Central memory CD8-positive, alpha-beta T cell (primary cell): Measurements from ENCODE around the gene NCAPG2.
A peak's percentile ranks its signal among the peaks of the same experiment; 100 is the strongest.

Experiments
- ATAC-seq: fragments of 150-1000 bp; cut with Tn5 transposase; replicated peaks from 2 replicates; pipeline ENCODE4 v1.10.0; 2022; ENCODE audit warnings: mild to moderate bottlenecking, moderate FRiP score, moderate number of reproducible peaks; ENCODE audit not compliant: poor library complexity, severe bottlenecking; ENCODE audit errors: extremely low read depth
- DNase-seq, 2 donors: peaks; one replicate each; pipeline ENCODE4 v3.0.0; 2021; ENCODE audit warnings: low spot score in 2 of 2
- H3K27ac Mint-ChIP-seq: one replicate; pipeline ENCODE4 v1.8.0; 2022; ENCODE audit warnings: low read depth, mild to moderate bottlenecking, moderate library complexity, mixed read lengths
- H3K27me3 Mint-ChIP-seq: one replicate; pipeline ENCODE4 v1.8.0; 2022; ENCODE audit warnings: mixed read lengths
- H3K36me3 Mint-ChIP-seq: one replicate; pipeline ENCODE4 v1.8.0; 2022; ENCODE audit warnings: mild to moderate bottlenecking, moderate library complexity, mixed read lengths; ENCODE audit not compliant: insufficient read depth
- H3K4me1 Mint-ChIP-seq: one replicate; pipeline ENCODE4 v1.8.0; 2022; ENCODE audit warnings: mixed read lengths
- H3K4me3 Mint-ChIP-seq: one replicate; pipeline ENCODE4 v1.8.0; 2022; ENCODE audit warnings: mild to moderate bottlenecking, moderate library complexity, mixed read lengths
- H3K9me3 Mint-ChIP-seq: one replicate; pipeline ENCODE4 v1.8.0; 2022; ENCODE audit warnings: mixed read lengths

NCAPG2 gene

GRCh38 chr7:158620839-158621441, 83.7 kb downstream of the NCAPG2 start:
- no peaks in the 10 kb centered on the region for H3K27me3 Mint-ChIP-seq
- no peaks in the 10 kb centered on the region for H3K4me1 Mint-ChIP-seq
- DNase-seq (no peak), ATAC-seq (no peak)
- no peak overlapping the region for H3K27ac Mint-ChIP-seq
- peaks cover 9% of the 10 kb centered on the region for H3K36me3 Mint-ChIP-seq
- H3K9me3 Mint-ChIP-seq = no peaks in the 10 kb centered on the region
- H3K4me3 Mint-ChIP-seq = no peak overlapping the region

- ATAC-seq (no peak), DNase-seq (no peak)
- Mint-ChIP-seq H3K36me3 (peaks cover 9% of the 10 kb centered on the region), H3K27ac (no peak overlapping the region), H3K27me3 (no peaks in the 10 kb centered on the region), H3K4me3 (no peak overlapping the region), H3K9me3 (no peaks in the 10 kb centered on the region), H3K4me1 (no peaks in the 10 kb centered on the region)
These were observed 84.2 kb downstream of the NCAPG2 start for GRCh38 chr7:158620418-158620817.

- no peaks in the 10 kb centered on the region for H3K4me1 Mint-ChIP-seq
- H3K9me3 Mint-ChIP-seq = no peaks in the 10 kb centered on the region
- no peak for DNase-seq
- H3K4me3 Mint-ChIP-seq = no peak overlapping the region
- H3K36me3 Mint-ChIP-seq = peaks cover 8% of the 10 kb centered on the region
- H3K27ac Mint-ChIP-seq = no peak overlapping the region
- no peak for ATAC-seq
- H3K27me3 Mint-ChIP-seq = no peaks in the 10 kb centered on the region
These were observed 85.9 kb downstream of the NCAPG2 start for GRCh38 chr7:158618745-158619140.

GRCh38 chr7:158617737-158618128, 86.9 kb downstream of the NCAPG2 start:
- Mint-ChIP-seq H3K9me3 (no peaks in the 10 kb centered on the region), H3K36me3 (peaks cover 4% of the 10 kb centered on the region), H3K4me1 (no peaks in the 10 kb centered on the region), H3K27me3 (no peaks in the 10 kb centered on the region), H3K27ac (no peak overlapping the region), H3K4me3 (no peak overlapping the region)
- ATAC-seq (no peak), DNase-seq (no peak)

GRCh38 chr7:158616050-158616449, 88.6 kb downstream of the NCAPG2 start:
- DNase-seq = no peak
- Mint-ChIP-seq H3K9me3 (no peaks in the 10 kb centered on the region), H3K27me3 (no peaks in the 10 kb centered on the region), H3K4me1 (no peaks in the 10 kb centered on the region), H3K36me3 (peaks cover 2% of the 10 kb centered on the region), H3K27ac (no peak overlapping the region), H3K4me3 (no peak overlapping the region)
- no peak for ATAC-seq

GRCh38 chr7:158614700-158615099, 89.9 kb downstream of the NCAPG2 start:
- H3K36me3 Mint-ChIP-seq = peaks cover 2% of the 10 kb centered on the region
- no peaks in the 10 kb centered on the region for H3K27me3 Mint-ChIP-seq
- H3K4me3 Mint-ChIP-seq = no peak overlapping the region
- H3K9me3 Mint-ChIP-seq = no peaks in the 10 kb centered on the region
- H3K4me1 Mint-ChIP-seq = peaks cover 3% of the 10 kb centered on the region
- no peak overlapping the region for H3K27ac Mint-ChIP-seq
- ATAC-seq = no peak
- DNase-seq = no peak

- Mint-ChIP-seq H3K4me3 (no peak overlapping the region), H3K4me1 (peaks cover 10% of the 10 kb centered on the region), H3K36me3 (peaks cover 2% of the 10 kb centered on the region), H3K27ac (peak overlapping the region; percentile 51), H3K9me3 (no peaks in the 10 kb centered on the region), H3K27me3 (no peaks in the 10 kb centered on the region)
- DNase-seq (no peak), ATAC-seq (no peak)
These were observed 91.1 kb downstream of the NCAPG2 start for GRCh38 chr7:158613481-158613880.

- Mint-ChIP-seq H3K9me3 (no peaks in the 10 kb centered on the region), H3K4me3 (no peak overlapping the region), H3K27me3 (no peaks in the 10 kb centered on the region), H3K4me1 (peaks cover 10% of the 10 kb centered on the region), H3K27ac (no peak overlapping the region), H3K36me3 (no peaks in the 10 kb centered on the region)
- DNase-seq = no peak
- no peak for ATAC-seq
These were observed 92.1 kb downstream of the NCAPG2 start for GRCh38 chr7:158612546-158612945.

- H3K4me1 Mint-ChIP-seq = peaks cover 10% of the 10 kb centered on the region
- no peaks in the 10 kb centered on the region for H3K27me3 Mint-ChIP-seq
- ATAC-seq (no peak), DNase-seq (no peak)
- H3K27ac Mint-ChIP-seq = no peak overlapping the region
- no peaks in the 10 kb centered on the region for H3K9me3 Mint-ChIP-seq
- H3K4me3 Mint-ChIP-seq = no peak overlapping the region
- no peaks in the 10 kb centered on the region for H3K36me3 Mint-ChIP-seq
These were observed 93.1 kb downstream of the NCAPG2 start for GRCh38 chr7:158611541-158611940.

- H3K27ac Mint-ChIP-seq = peak overlapping the region; percentile 29
- no peaks in the 10 kb centered on the region for H3K9me3 Mint-ChIP-seq
- H3K36me3 Mint-ChIP-seq = no peaks in the 10 kb centered on the region
- ATAC-seq = no peak
- no peaks in the 10 kb centered on the region for H3K27me3 Mint-ChIP-seq
- no peak overlapping the region for H3K4me3 Mint-ChIP-seq
- H3K4me1 Mint-ChIP-seq = peaks cover 10% of the 10 kb centered on the region
- no peak for DNase-seq
These were observed 95.2 kb downstream of the NCAPG2 start for GRCh38 chr7:158609313-158609974.

GRCh38 chr7:158607563-158607962, 97.0 kb downstream of the NCAPG2 start:
- Mint-ChIP-seq H3K36me3 (no peaks in the 10 kb centered on the region), H3K9me3 (no peaks in the 10 kb centered on the region), H3K4me3 (no peak overlapping the region), H3K27ac (no peak overlapping the region), H3K4me1 (peaks cover 10% of the 10 kb centered on the region), H3K27me3 (no peaks in the 10 kb centered on the region)
- DNase-seq = no peak
- ATAC-seq = no peak

- DNase-seq (no peak), ATAC-seq (no peak)
- Mint-ChIP-seq H3K4me1 (peaks cover 10% of the 10 kb centered on the region), H3K9me3 (no peaks in the 10 kb centered on the region), H3K27me3 (no peaks in the 10 kb centered on the region), H3K27ac (no peak overlapping the region), H3K36me3 (no peaks in the 10 kb centered on the region), H3K4me3 (no peak overlapping the region)
These were observed 97.8 kb downstream of the NCAPG2 start for GRCh38 chr7:158606671-158607424.

GRCh38 chr7:158606129-158606528, 98.5 kb downstream of the NCAPG2 start:
- no peak overlapping the region for H3K27ac Mint-ChIP-seq
- H3K4me3 Mint-ChIP-seq = no peak overlapping the region
- H3K36me3 Mint-ChIP-seq = no peaks in the 10 kb centered on the region
- peaks cover 10% of the 10 kb centered on the region for H3K4me1 Mint-ChIP-seq
- no peaks in the 10 kb centered on the region for H3K27me3 Mint-ChIP-seq
- DNase-seq (no peak), ATAC-seq (no peak)
- H3K9me3 Mint-ChIP-seq = no peaks in the 10 kb centered on the region
